ENCODE measurements around the gene MPHOSPH9. TPM values are rescaled to one million over a fixed set of nuclear protein-coding genes. Genes with fewer than 3 reads are reported as not detected.

The MPHOSPH9 gene
- total and polyA plus RNA-seq, 2 of the 13 experiments (the other 11 are each of a cell fraction or from before 2014, with no cell fraction given) = 20.3 to 63.4 TPM

GRCh38 chr12:123106640-123107359, 126.1 kb downstream of the MPHOSPH9 start (continued):
- TF ChIP-seq PATZ1 (CRISPR knock-in tag; IDR thresholded peaks at IDR 0.05) = 0 out of 2 replicates have a peak, but pooled peaks have one; percentile 34
- no peak for TF ChIP-seq KAT7 (CRISPR knock-in tag; IDR thresholded peaks at IDR 0.05; ENCODE audit: borderline replicate concordance)

- intact Hi-C loops (cut with micrococcal nuclease; ENCODE audit: unreplicated experiment) = no loop called here
- ChIA-PET POLR2A (interaction anchor here (0.7 to 1.4 kb wide), 3 partner anchors 15 to 127 kb away, joined by 3 to 4 read pairs (median 3); partner anchors contain the start of genes MPHOSPH9 and MTRFR), CTCF (ENCODE audit: low intra/inter-chr PET ratio, low total read pairs) (no interaction called here)
- H3K9ac ChIP-seq (ENCODE audit: insufficient read depth, low read depth, low read length) = peak overlapping the region; percentile 11; the same call in 1 of the 2 replicates
- no peaks in the 10 kb centered on the region for H4K20me1 ChIP-seq (ENCODE audit: insufficient read depth, low read length)
- FAIRE-seq (no peak), DNase-seq (ENCODE audit: low spot score) (no peak), ATAC-seq (no peak)
- no peaks in the 10 kb centered on the region for H3K79me2 ChIP-seq (ENCODE audit: insufficient read depth, low read length)
- 85% methylated on average over 14 of the region's 14 CpGs for WGBS (ENCODE audit: low lambda C conversion rate)
- in situ Hi-C loops (cut with HindIII; ENCODE audit: extremely low pct_ligation_motif_present, low pct_unique_long_range_greater_than_20kb) = no loop called here
- no TSS peak for BruUV-seq (replicated peaks)
- no peaks in the 10 kb centered on the region for H3K27me3 ChIP-seq (ENCODE audit: control insufficient read depth in 1 of 2, insufficient read depth in 2 of 2, low read length in 2 of 2)
- no peak overlapping the region for H3K4me3 ChIP-seq (replicated peaks in 1 of 3; ENCODE audit: insufficient read depth in 1 of 3, low read depth in 2 of 3, low read length in 3 of 3)
- H3K36me3 ChIP-seq (replicated peaks in 1 of 2; ENCODE audit: control insufficient read depth in 1 of 2, insufficient read depth in 2 of 2, low read length in 2 of 2) = peaks cover 8 to 22% of the 10 kb centered on the region in 2 experiments
- no peaks in the 10 kb centered on the region for H3K9me3 ChIP-seq (ENCODE audit: low read length)
- H3K27ac ChIP-seq (ENCODE audit: extremely low read length, insufficient read depth, low read length) = peak overlapping the region; percentile 28
- 0 out of 2 replicates have a peak overlapping the region, but pooled peaks have one; percentile 20 for H3K4me2 ChIP-seq (ENCODE audit: low read depth, low read length)
- peaks cover 53% of the 10 kb centered on the region for H3K4me1 ChIP-seq (ENCODE audit: insufficient read depth, low read length)
- no peak overlapping the region for H2AFZ ChIP-seq (ENCODE audit: low read length)
- TF ChIP-seq XRCC5 (optimal IDR thresholded peaks at IDR 0.05; ENCODE audit: low read length) (no peak), CREBL2 (CRISPR knock-in tag; IDR thresholded peaks at IDR 0.05; ENCODE audit: borderline replicate concordance) (no peak), ZNF292 (CRISPR knock-in tag; IDR thresholded peaks at IDR 0.05; ENCODE audit: borderline replicate concordance, low read depth) (no peak), ONECUT2 (CRISPR knock-in tag; IDR thresholded peaks at IDR 0.05) (no peak)
- TF ChIP-seq, protein P1, sequence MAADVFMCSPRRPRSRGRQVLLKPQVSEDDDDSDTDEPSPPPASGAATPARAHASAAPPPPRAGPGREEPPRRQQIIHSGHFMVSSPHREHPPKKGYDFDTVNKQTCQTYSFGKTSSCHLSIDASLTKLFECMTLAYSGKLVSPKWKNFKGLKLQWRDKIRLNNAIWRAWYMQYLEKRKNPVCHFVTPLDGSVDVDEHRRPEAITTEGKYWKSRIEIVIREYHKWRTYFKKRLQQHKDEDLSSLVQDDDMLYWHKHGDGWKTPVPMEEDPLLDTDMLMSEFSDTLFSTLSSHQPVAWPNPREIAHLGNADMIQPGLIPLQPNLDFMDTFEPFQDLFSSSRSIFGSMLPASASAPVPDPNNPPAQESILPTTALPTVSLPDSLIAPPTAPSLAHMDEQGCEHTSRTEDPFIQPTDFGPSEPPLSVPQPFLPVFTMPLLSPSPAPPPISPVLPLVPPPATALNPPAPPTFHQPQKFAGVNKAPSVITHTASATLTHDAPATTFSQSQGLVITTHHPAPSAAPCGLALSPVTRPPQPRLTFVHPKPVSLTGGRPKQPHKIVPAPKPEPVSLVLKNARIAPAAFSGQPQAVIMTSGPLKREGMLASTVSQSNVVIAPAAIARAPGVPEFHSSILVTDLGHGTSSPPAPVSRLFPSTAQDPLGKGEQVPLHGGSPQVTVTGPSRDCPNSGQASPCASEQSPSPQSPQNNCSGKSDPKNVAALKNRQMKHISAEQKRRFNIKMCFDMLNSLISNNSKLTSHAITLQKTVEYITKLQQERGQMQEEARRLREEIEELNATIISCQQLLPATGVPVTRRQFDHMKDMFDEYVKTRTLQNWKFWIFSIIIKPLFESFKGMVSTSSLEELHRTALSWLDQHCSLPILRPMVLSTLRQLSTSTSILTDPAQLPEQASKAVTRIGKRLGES (CRISPR knock-in tag; IDR thresholded peaks at IDR 0.05; ENCODE audit: borderline replicate concordance) = no peak
- TF ChIP-seq, protein P2, sequence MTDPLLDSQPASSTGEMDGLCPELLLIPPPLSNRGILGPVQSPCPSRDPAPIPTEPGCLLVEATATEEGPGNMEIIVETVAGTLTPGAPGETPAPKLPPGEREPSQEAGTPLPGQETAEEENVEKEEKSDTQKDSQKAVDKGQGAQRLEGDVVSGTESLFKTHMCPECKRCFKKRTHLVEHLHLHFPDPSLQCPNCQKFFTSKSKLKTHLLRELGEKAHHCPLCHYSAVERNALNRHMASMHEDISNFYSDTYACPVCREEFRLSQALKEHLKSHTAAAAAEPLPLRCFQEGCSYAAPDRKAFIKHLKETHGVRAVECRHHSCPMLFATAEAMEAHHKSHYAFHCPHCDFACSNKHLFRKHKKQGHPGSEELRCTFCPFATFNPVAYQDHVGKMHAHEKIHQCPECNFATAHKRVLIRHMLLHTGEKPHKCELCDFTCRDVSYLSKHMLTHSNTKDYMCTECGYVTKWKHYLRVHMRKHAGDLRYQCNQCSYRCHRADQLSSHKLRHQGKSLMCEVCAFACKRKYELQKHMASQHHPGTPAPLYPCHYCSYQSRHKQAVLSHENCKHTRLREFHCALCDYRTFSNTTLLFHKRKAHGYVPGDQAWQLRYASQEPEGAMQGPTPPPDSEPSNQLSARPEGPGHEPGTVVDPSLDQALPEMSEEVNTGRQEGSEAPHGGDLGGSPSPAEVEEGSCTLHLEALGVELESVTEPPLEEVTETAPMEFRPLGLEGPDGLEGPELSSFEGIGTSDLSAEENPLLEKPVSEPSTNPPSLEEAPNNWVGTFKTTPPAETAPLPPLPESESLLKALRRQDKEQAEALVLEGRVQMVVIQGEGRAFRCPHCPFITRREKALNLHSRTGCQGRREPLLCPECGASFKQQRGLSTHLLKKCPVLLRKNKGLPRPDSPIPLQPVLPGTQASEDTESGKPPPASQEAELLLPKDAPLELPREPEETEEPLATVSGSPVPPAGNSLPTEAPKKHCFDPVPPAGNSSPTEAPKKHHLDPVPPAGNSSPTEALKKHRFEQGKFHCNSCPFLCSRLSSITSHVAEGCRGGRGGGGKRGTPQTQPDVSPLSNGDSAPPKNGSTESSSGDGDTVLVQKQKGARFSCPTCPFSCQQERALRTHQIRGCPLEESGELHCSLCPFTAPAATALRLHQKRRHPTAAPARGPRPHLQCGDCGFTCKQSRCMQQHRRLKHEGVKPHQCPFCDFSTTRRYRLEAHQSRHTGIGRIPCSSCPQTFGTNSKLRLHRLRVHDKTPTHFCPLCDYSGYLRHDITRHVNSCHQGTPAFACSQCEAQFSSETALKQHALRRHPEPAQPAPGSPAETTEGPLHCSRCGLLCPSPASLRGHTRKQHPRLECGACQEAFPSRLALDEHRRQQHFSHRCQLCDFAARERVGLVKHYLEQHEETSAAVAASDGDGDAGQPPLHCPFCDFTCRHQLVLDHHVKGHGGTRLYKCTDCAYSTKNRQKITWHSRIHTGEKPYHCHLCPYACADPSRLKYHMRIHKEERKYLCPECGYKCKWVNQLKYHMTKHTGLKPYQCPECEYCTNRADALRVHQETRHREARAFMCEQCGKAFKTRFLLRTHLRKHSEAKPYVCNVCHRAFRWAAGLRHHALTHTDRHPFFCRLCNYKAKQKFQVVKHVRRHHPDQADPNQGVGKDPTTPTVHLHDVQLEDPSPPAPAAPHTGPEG (CRISPR knock-in tag; IDR thresholded peaks at IDR 0.05) = no peak
These were observed 127.6 kb downstream of the MPHOSPH9 start for GRCh38 chr12:123105211-123105826.
